ENCODE data around the gene INPP4B. TPM values are rescaled to one million over a fixed set of nuclear protein-coding genes. Genes with fewer than 3 reads are reported as not detected.

The INPP4B gene
- total RNA-seq, 1 donor from 2014 or later = 12.0 TPM

GRCh38 chr4:142706381-142706780 lies 139.7 kb downstream of the INPP4B start:
- TF ChIP-seq CTCF (conservative IDR thresholded peaks at IDR 0.05; ENCODE audit: low read depth, low read length) = no peak
- DNase-seq (ENCODE audit: low read depth) = no peak
- no peak overlapping the region for H3K4me3 ChIP-seq (ENCODE audit: low read depth, low read length)

- no peak overlapping the region for H3K4me3 ChIP-seq (ENCODE audit: low read depth, low read length)
- no peak for DNase-seq (ENCODE audit: low read depth)
- TF ChIP-seq CTCF (conservative IDR thresholded peaks at IDR 0.05; ENCODE audit: low read depth, low read length) = no peak
Measured at GRCh38 chr4:142705820-142706219, 140.3 kb downstream of the INPP4B start.

- no peak for DNase-seq (ENCODE audit: low read depth)
- TF ChIP-seq CTCF (conservative IDR thresholded peaks at IDR 0.05; ENCODE audit: low read depth, low read length) = no peak
- no peak overlapping the region for H3K4me3 ChIP-seq (ENCODE audit: low read depth, low read length)
Measured at GRCh38 chr4:142703694-142704309, 142.3 kb downstream of the INPP4B start.

- no peak for TF ChIP-seq CTCF (conservative IDR thresholded peaks at IDR 0.05; ENCODE audit: low read depth, low read length)
- H3K4me3 ChIP-seq (ENCODE audit: low read depth, low read length) = no peak overlapping the region
- DNase-seq (ENCODE audit: low read depth) = no peak
Measured at GRCh38 chr4:142701017-142701416, 145.1 kb downstream of the INPP4B start.

GRCh38 chr4:142700531-142700930 lies 145.6 kb downstream of the INPP4B start:
- TF ChIP-seq CTCF (conservative IDR thresholded peaks at IDR 0.05; ENCODE audit: low read depth, low read length) = no peak
- no peak overlapping the region for H3K4me3 ChIP-seq (ENCODE audit: low read depth, low read length)
- no peak for DNase-seq (ENCODE audit: low read depth)

- TF ChIP-seq CTCF (conservative IDR thresholded peaks at IDR 0.05; ENCODE audit: low read depth, low read length) = no peak
- DNase-seq (ENCODE audit: low read depth) = no peak
- H3K4me3 ChIP-seq (ENCODE audit: low read depth, low read length) = no peak overlapping the region
Measured at GRCh38 chr4:142698552-142698951, 147.5 kb downstream of the INPP4B start.

- DNase-seq (ENCODE audit: low read depth) = no peak
- no peak overlapping the region for H3K4me3 ChIP-seq (ENCODE audit: low read depth, low read length)
- no peak for TF ChIP-seq CTCF (conservative IDR thresholded peaks at IDR 0.05; ENCODE audit: low read depth, low read length)
Measured at GRCh38 chr4:142697928-142698327, 148.2 kb downstream of the INPP4B start.

Measured in epithelial cell of proximal tubule (primary cell).